ENCODE results near the gene KAT7. TPM values are rescaled to one million over a fixed set of nuclear protein-coding genes. Genes with fewer than 3 reads are reported as not detected.
A peak's percentile ranks its signal among the peaks of the same experiment; 100 is the strongest.

KAT7 gene
- total RNA-seq, 1 donor from 2014 or later = 33.1 TPM

GRCh38 chr17:49775546-49776260, 12.8 kb upstream of the KAT7 start:
- Mint-ChIP-seq H3K4me3 (ENCODE audit: unreplicated experiment) (no peak overlapping the region), H3K36me3 (ENCODE audit: low read depth) (no peaks in the 10 kb centered on the region), H3K27me3 (ENCODE audit: low read depth) (no peaks in the 10 kb centered on the region), H3K27ac (ENCODE audit: unreplicated experiment) (no peak overlapping the region), H3K4me1 (ENCODE audit: low read depth) (peaks cover 13% of the 10 kb centered on the region), H3K9me3 (ENCODE audit: low read depth) (no peaks in the 10 kb centered on the region)
- no peak for DNase-seq (ENCODE audit: low spot score)
- no peak for TF ChIP-seq CTCF (IDR thresholded peaks at IDR 0.05)

- Mint-ChIP-seq H3K27me3 (ENCODE audit: low read depth) (no peaks in the 10 kb centered on the region), H3K9me3 (ENCODE audit: low read depth) (no peaks in the 10 kb centered on the region), H3K36me3 (ENCODE audit: low read depth) (no peaks in the 10 kb centered on the region), H3K27ac (ENCODE audit: unreplicated experiment) (no peak overlapping the region), H3K4me3 (ENCODE audit: unreplicated experiment) (no peak overlapping the region), H3K4me1 (ENCODE audit: low read depth) (peaks cover 13% of the 10 kb centered on the region)
- no peak for TF ChIP-seq CTCF (IDR thresholded peaks at IDR 0.05)
- DNase-seq (ENCODE audit: low spot score) = no peak
Measured at GRCh38 chr17:49776551-49777300, 11.8 kb upstream of the KAT7 start.

GRCh38 chr17:49777563-49777962, 10.9 kb upstream of the KAT7 start:
- Mint-ChIP-seq H3K9me3 (ENCODE audit: low read depth) (no peaks in the 10 kb centered on the region), H3K4me1 (ENCODE audit: low read depth) (peaks cover 13% of the 10 kb centered on the region), H3K27me3 (ENCODE audit: low read depth) (no peaks in the 10 kb centered on the region), H3K27ac (ENCODE audit: unreplicated experiment) (no peak overlapping the region), H3K36me3 (ENCODE audit: low read depth) (no peaks in the 10 kb centered on the region), H3K4me3 (ENCODE audit: unreplicated experiment) (no peak overlapping the region)
- DNase-seq (ENCODE audit: low spot score) = no peak
- TF ChIP-seq CTCF (IDR thresholded peaks at IDR 0.05) = no peak

GRCh38 chr17:49779156-49779738, 9.2 kb upstream of the KAT7 start:
- no peaks in the 10 kb centered on the region for H3K9me3 Mint-ChIP-seq (ENCODE audit: low read depth)
- DNase-seq (ENCODE audit: low spot score) = no peak
- no peak for TF ChIP-seq CTCF (IDR thresholded peaks at IDR 0.05)
- H3K4me1 Mint-ChIP-seq (ENCODE audit: low read depth) = peaks cover 22% of the 10 kb centered on the region
- no peak overlapping the region for H3K4me3 Mint-ChIP-seq (ENCODE audit: unreplicated experiment)
- H3K36me3 Mint-ChIP-seq (ENCODE audit: low read depth) = no peaks in the 10 kb centered on the region
- H3K27ac Mint-ChIP-seq (ENCODE audit: unreplicated experiment) = no peak overlapping the region
- no peaks in the 10 kb centered on the region for H3K27me3 Mint-ChIP-seq (ENCODE audit: low read depth)

- Mint-ChIP-seq H3K9me3 (ENCODE audit: low read depth) (no peaks in the 10 kb centered on the region), H3K27me3 (ENCODE audit: low read depth) (no peaks in the 10 kb centered on the region), H3K4me1 (ENCODE audit: low read depth) (peaks cover 22% of the 10 kb centered on the region), H3K27ac (ENCODE audit: unreplicated experiment) (no peak overlapping the region), H3K36me3 (ENCODE audit: low read depth) (no peaks in the 10 kb centered on the region), H3K4me3 (ENCODE audit: unreplicated experiment) (no peak overlapping the region)
- no peak for DNase-seq (ENCODE audit: low spot score)
- TF ChIP-seq CTCF (IDR thresholded peaks at IDR 0.05) = peak; percentile 81
Measured at GRCh38 chr17:49779739-49780231, 8.7 kb upstream of the KAT7 start.
